Coronary artery (tissue), 2 donors: Measurements from ENCODE around the gene SGF29.
"Not testable (repeated sequence)": the region's sequence is repeated elsewhere in the genome, so short reads cannot be mapped to it uniquely, and the experiment has no call there.

ENCODE experiments used
- DNase-seq: peaks from one replicate; pipeline ENCODE4 v3.0.0-alpha.2; 2017; ENCODE audit warnings: low spot score
- H3K27ac ChIP-seq, 2 donors: fragments of 200-600 bp; sonication (generic); one replicate each; pipeline ENCODE4 v1.5.1; 2016 to 2019
- H3K4me3 ChIP-seq: fragments of 200-600 bp; sonication (generic); 2 replicates; pipeline ENCODE4 v1.5.1; 2016; ENCODE audit warnings: mild to moderate bottlenecking, moderate library complexity
- CTCF ChIP-seq: fragments of 200-600 bp; sonication (generic); IDR thresholded peaks from one replicate; pipeline ENCODE4 v1.5.1; 2019; ENCODE audit warnings: antibody characterized with exemption

SGF29 gene

DNA sequence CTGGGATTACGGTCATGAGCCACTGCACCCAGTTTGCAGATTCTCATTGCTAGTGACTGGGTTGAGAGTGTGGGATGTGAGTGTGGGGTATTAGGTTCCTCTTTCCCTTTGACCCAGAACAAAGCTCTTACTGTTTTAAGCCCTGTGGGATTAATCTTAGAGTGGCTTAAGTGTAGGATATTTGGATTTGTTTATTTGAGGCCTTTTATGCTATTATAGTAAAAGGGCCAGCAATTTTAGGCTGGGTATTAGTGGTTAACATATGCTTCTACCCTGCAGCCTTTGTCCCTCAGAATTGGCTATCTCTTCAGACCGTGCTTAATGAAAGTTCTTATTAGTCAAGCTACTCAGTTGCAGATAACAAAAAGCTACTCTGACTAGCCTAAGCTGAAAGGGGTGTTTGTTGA is 3.2 kb downstream of the SGF29 start:
- DNase-seq = no peak
- Histone ChIP-seq H3K4me3 (no peak overlapping the region), H3K27ac (no peak overlapping the region)
- no peak for TF ChIP-seq CTCF

DNA sequence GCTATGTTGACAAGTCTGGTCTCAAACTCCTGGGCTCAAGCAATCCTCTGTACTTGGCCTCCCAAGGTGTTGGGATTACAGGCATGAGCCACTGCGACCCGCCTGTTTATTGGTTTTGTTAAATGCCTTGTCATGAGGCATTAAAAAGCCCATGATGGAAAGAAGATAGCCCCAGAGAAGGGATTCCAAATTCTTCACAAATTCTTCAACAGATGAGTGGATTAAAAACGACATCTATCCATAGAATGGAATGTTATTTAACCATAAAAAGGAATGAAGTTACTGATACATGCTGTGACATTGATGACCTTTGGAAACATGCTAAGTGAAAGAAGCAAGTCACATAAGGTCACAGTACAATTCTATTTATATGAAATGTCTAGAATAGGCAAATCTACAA is 4.7 kb downstream of the SGF29 start:
- no peak overlapping the region for H3K27ac ChIP-seq
- no peak overlapping the region for H3K4me3 ChIP-seq
- TF ChIP-seq CTCF = no peak
- no peak for DNase-seq

DNA sequence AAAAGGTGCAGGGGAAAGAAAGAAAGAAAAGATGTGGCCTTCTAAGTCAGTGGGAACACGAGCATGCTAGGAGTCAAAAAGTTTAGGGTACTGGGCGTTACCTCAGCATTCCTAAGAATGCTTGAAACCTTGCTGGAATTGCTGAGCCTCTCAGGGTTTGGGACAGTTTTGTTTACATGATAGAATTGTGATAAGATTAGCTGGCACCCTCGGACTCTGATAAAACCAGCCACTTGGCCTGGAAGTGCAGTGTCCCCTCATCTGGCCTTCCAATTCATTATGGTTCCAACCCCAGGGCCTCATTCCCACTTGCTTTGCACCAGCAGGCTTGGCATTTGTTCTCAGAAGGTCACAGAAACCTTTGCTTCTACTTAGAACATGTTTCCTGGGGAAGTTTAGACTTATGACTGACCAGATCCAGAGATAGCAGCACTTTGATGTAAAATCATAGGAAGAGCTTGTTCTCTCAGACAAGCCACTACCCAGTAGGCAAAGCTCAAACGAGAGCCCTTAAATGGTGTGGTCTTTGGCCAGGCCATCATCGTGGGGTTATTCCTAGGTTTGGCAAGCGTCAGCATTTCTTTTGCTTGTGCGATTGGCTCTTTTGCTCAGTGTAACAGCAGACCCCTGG is 8.0 kb downstream of the SGF29 start:
- Histone ChIP-seq H3K4me3 (no peak overlapping the region), H3K27ac (no peak overlapping the region)
- TF ChIP-seq CTCF = no peak
- DNase-seq = no peak

DNA sequence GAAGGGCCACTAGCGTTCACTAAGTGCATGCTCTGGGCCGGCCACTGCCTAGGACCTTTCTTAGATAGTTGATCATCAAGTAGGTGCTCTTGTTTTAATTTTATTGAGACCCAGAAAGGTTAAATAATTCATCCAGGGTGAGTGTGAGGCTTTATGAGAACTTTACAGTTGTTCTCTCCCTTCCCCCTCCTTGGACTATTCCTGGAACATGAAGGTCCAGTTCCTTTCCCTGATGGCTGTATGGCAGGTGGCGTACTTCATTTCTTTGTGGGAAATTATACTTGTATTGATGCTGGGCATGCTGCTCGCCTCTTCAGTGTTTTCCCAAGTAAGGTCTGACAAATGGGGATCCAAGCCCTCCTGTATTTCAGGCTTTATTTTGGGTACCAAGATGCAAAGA is 8.5 kb downstream of the SGF29 start:
- no peak for DNase-seq
- TF ChIP-seq CTCF = no peak
- no peak overlapping the region for H3K4me3 ChIP-seq
- no peak overlapping the region for H3K27ac ChIP-seq

GRCh38 chr16:28563218-28563617 is 9.5 kb downstream of the SGF29 start:
- no peak for DNase-seq
- Histone ChIP-seq H3K27ac (no peak overlapping the region), H3K4me3 (no peak overlapping the region)
- no peak for TF ChIP-seq CTCF

- not testable (repeated sequence) for DNase-seq, H3K4me3 ChIP-seq, H3K27ac ChIP-seq
Observed at GRCh38 chr16:28566233-28566925, 12.7 kb downstream of the SGF29 start.

DNA sequence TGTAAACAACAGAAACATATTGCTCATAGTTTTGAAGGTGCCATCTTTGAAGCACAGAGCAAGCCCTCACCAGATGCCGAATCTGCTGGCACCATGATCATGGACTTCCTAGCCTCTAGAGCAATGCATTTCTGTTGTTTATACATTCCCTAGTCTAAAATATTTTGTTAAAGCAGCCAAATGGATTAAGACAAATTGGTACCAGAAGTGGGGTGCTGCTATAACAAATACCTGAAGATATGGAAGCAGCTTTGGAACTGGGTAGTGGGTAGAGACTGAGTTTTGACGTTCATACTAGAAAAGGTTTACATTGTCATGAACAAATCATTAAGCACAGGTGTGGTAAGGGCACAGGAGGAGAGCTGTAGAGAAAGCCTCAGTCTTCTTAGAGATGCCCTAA is 13.6 kb downstream of the SGF29 start:
- no peak for TF ChIP-seq CTCF
- no peak for DNase-seq
- no peak overlapping the region for H3K27ac ChIP-seq
- no peak overlapping the region for H3K4me3 ChIP-seq
